ENCODE data around the gene COL23A1. TPM values are rescaled to one million over a fixed set of nuclear protein-coding genes. Genes with fewer than 3 reads are reported as not detected.

Gene COL23A1
- total RNA-seq, 4 donors from 2014 or later, result 0.93 to 4.6 (median 2.4) TPM

GRCh38 chr5:178368716-178369300 lies 221.4 kb downstream of the COL23A1 start:
- H3K36me3 ChIP-seq, result no peaks in the 10 kb centered on the region

GRCh38 chr5:178368274-178368673 lies 221.9 kb downstream of the COL23A1 start:
- H3K27ac ChIP-seq, result no peak overlapping the region
- H3K9me3 ChIP-seq, result no peaks in the 10 kb centered on the region
- no peak for TF ChIP-seq POLR2AphosphoS5 (IDR thresholded peaks at IDR 0.05)
- no peak for TF ChIP-seq EP300 (IDR thresholded peaks at IDR 0.05)
- no peak for ATAC-seq
- H3K4me1 ChIP-seq, result peaks cover 0 to 22% (median 0%) of the 10 kb centered on the region in 3 donors
- H3K36me3 ChIP-seq, result no peaks in the 10 kb centered on the region
- H3K27me3 ChIP-seq, result peaks cover 4% of the 10 kb centered on the region
- WGBS, 2 donors (ENCODE audit: low coverage in 1 of 2), result 81 to 93% methylated on average over 3 to 4 of the region's 10 CpGs
- no peak overlapping the region for H3K4me3 ChIP-seq

More at GRCh38 chr5:178368716-178369300, 221.4 kb downstream of the COL23A1 start:
- H3K27ac ChIP-seq, result no peak overlapping the region
- no peak for ATAC-seq
- peaks cover 4% of the 10 kb centered on the region for H3K27me3 ChIP-seq
- TF ChIP-seq EP300 (IDR thresholded peaks at IDR 0.05) (no peak), POLR2A (IDR thresholded peaks at IDR 0.05) (no peak), POLR2AphosphoS5 (IDR thresholded peaks at IDR 0.05) (no peak), CTCF (IDR thresholded peaks at IDR 0.05) (no peak)
- no peaks in the 10 kb centered on the region for H3K9me3 ChIP-seq
- peaks cover 0 to 25% (median 0%) of the 10 kb centered on the region in 3 donors for H3K4me1 ChIP-seq
- no peak overlapping the region for H3K4me3 ChIP-seq
- 70 to 100% methylated on average over 2 to 3 of the region's 10 CpGs for whole genome bisulfite sequencing, 2 donors (ENCODE audit: low coverage in 1 of 2)

- ATAC-seq, result no peak
Observed at GRCh38 chr5:178367736-178368120, 222.5 kb downstream of the COL23A1 start.

GRCh38 chr5:178366998-178367735 lies 223.0 kb downstream of the COL23A1 start:
- ATAC-seq, result no peak
- H3K4me3 ChIP-seq, result no peak overlapping the region
- no peaks in the 10 kb centered on the region for H3K36me3 ChIP-seq
- H3K9me3 ChIP-seq, result no peaks in the 10 kb centered on the region
- peaks cover 4% of the 10 kb centered on the region for H3K27me3 ChIP-seq
- WGBS, 2 donors (ENCODE audit: low coverage in 1 of 2), result 87% methylated on average over 13 of the region's 21 CpGs; no CpG with 5 or more reads in 1 of the 2 donors
- H3K27ac ChIP-seq, result no peak overlapping the region
- TF ChIP-seq POLR2A (IDR thresholded peaks at IDR 0.05) (no peak), EP300 (IDR thresholded peaks at IDR 0.05) (no peak), CTCF (IDR thresholded peaks at IDR 0.05) (no peak), POLR2AphosphoS5 (IDR thresholded peaks at IDR 0.05) (no peak)
- peaks cover 0 to 11% (median 0%) of the 10 kb centered on the region in 3 donors for H3K4me1 ChIP-seq

More at GRCh38 chr5:178367736-178368120, 222.5 kb downstream of the COL23A1 start:
- H3K27ac ChIP-seq, result no peak overlapping the region
- H3K27me3 ChIP-seq, result peaks cover 4% of the 10 kb centered on the region
- H3K9me3 ChIP-seq, result no peaks in the 10 kb centered on the region
- H3K4me1 ChIP-seq, result peaks cover 0 to 16% (median 0%) of the 10 kb centered on the region in 3 donors
- 87 to 91% methylated on average over 5 to 8 of the region's 12 CpGs for WGBS, 2 donors (ENCODE audit: low coverage in 1 of 2)
- no peaks in the 10 kb centered on the region for H3K36me3 ChIP-seq
- TF ChIP-seq CTCF (IDR thresholded peaks at IDR 0.05) (no peak), POLR2A (IDR thresholded peaks at IDR 0.05) (no peak), POLR2AphosphoS5 (IDR thresholded peaks at IDR 0.05) (no peak), EP300 (IDR thresholded peaks at IDR 0.05) (no peak)
- H3K4me3 ChIP-seq, result no peak overlapping the region

GRCh38 chr5:178365501-178366440 lies 224.4 kb downstream of the COL23A1 start:
- no peak overlapping the region for H3K4me3 ChIP-seq
- no peaks in the 10 kb centered on the region for H3K9me3 ChIP-seq
- TF ChIP-seq CTCF (IDR thresholded peaks at IDR 0.05), result no peak
- no peak for TF ChIP-seq POLR2AphosphoS5 (IDR thresholded peaks at IDR 0.05)
- TF ChIP-seq POLR2A (IDR thresholded peaks at IDR 0.05), result no peak
- no peak for TF ChIP-seq EP300 (IDR thresholded peaks at IDR 0.05)
- no peaks in the 10 kb centered on the region for H3K36me3 ChIP-seq
- 93 to 97% methylated on average over 5 to 16 of the region's 27 CpGs for WGBS, 2 donors (ENCODE audit: low coverage in 1 of 2)
- H3K27ac ChIP-seq, result no peak overlapping the region
- H3K4me1 ChIP-seq, result no peaks in the 10 kb centered on the region
- H3K27me3 ChIP-seq, result peaks cover 4% of the 10 kb centered on the region
- ATAC-seq, result no peak

Measured in gastroesophageal sphincter (tissue), 4 donors.